NOMO-1 (cell line): Measurements from ENCODE around the gene PLA2G4C.
A peak's percentile ranks its signal among the peaks of the same experiment; 100 is the strongest.

Source experiments
- DNase-seq, 2 experiments: peaks; one replicate each; lab custom pipeline; 2025; ENCODE audit not compliant: unreplicated experiment in 2 of 2; lab: John Stamatoyannopoulos, UW

PLA2G4C gene

GRCh38 chr19:48110350-48110966, at the start of gene PLA2G4C:
Gene PLA2G4C, minus strand, starts transcription at chr19:48110817. Its CDS starts 4,288 bp downstream, at chr19:48106529.
- DNase-seq, result peak; percentile 48

GRCh38 chr19:48158210-48158790, 47.7 kb upstream of the PLA2G4C start:
- no peak for DNase-seq

GRCh38 chr19:48154003-48154402, 43.4 kb upstream of the PLA2G4C start:
- no peak for DNase-seq

GRCh38 chr19:48152551-48152950, 41.9 kb upstream of the PLA2G4C start:
- DNase-seq, result peak; percentile 20 to 27

- DNase-seq, result no peak
Observed at GRCh38 chr19:48149430-48149829, 38.8 kb upstream of the PLA2G4C start.

- DNase-seq, result no peak
Observed at GRCh38 chr19:48148576-48148975, 38.0 kb upstream of the PLA2G4C start.

- DNase-seq, result no peak
Observed at GRCh38 chr19:48147597-48148175, 37.1 kb upstream of the PLA2G4C start.

GRCh38 chr19:48139053-48139452, 28.4 kb upstream of the PLA2G4C start:
- no peak for DNase-seq

- DNase-seq, result no peak
Observed at GRCh38 chr19:48137411-48137810, 26.8 kb upstream of the PLA2G4C start.

GRCh38 chr19:48136547-48136946, 25.9 kb upstream of the PLA2G4C start:
- DNase-seq, result no peak

GRCh38 chr19:48135411-48135810, 24.8 kb upstream of the PLA2G4C start:
- no peak for DNase-seq

GRCh38 chr19:48133094-48133493, 22.5 kb upstream of the PLA2G4C start:
- DNase-seq, result no peak

- no peak for DNase-seq
Observed at GRCh38 chr19:48127561-48127960, 16.9 kb upstream of the PLA2G4C start.

- DNase-seq, result no peak
Observed at GRCh38 chr19:48123907-48124651, 13.5 kb upstream of the PLA2G4C start.

GRCh38 chr19:48122421-48122820, 11.8 kb upstream of the PLA2G4C start:
- DNase-seq, result no peak

GRCh38 chr19:48121909-48122371, 11.3 kb upstream of the PLA2G4C start:
- DNase-seq, result no peak

- DNase-seq, result no peak
Observed at GRCh38 chr19:48121066-48121465, 10.4 kb upstream of the PLA2G4C start.

- DNase-seq, result no peak
Observed at GRCh38 chr19:48120505-48120904, 9.9 kb upstream of the PLA2G4C start.

GRCh38 chr19:48118131-48118517, 7.5 kb upstream of the PLA2G4C start:
- no peak for DNase-seq

- no peak for DNase-seq
Observed at GRCh38 chr19:48117515-48118130, 7.0 kb upstream of the PLA2G4C start.
